HEK293 (cell line): Measurements from ENCODE around the gene ADSL.

ENCODE experiments used
- GLI2 ChIP-seq: fragments of 450-650 bp; formaldehyde crosslinking; IDR thresholded peaks from 2 replicates; pipeline ENCODE4; 2017; ENCODE audit warnings: missing biosample characterization, missing genetic modification characterization, low read depth, borderline replicate concordance
- MYNN ChIP-seq: fragments of 450-650 bp; formaldehyde crosslinking; IDR thresholded peaks from 2 replicates; pipeline ENCODE4 v1.5.1; 2016; ENCODE audit warnings: missing biosample characterization, missing genetic modification characterization, borderline replicate concordance
- REST ChIP-seq: fragments of 450-650 bp; formaldehyde crosslinking; IDR thresholded peaks from 2 replicates; pipeline ENCODE4 v1.5.1; 2016; ENCODE audit warnings: missing biosample characterization, missing genetic modification characterization
- SCRT2 ChIP-seq: fragments of 450-650 bp; formaldehyde crosslinking; IDR thresholded peaks from 2 replicates; pipeline ENCODE4 v1.5.1; 2016; ENCODE audit warnings: missing biosample characterization, missing genetic modification characterization
- ZBTB10 ChIP-seq: fragments of 450-650 bp; formaldehyde crosslinking; IDR thresholded peaks from 2 replicates; pipeline ENCODE4 v1.5.1; 2016; ENCODE audit warnings: missing biosample characterization, missing genetic modification characterization
- ZBTB49 ChIP-seq: fragments of 450-650 bp; formaldehyde crosslinking; IDR thresholded peaks from 2 replicates; pipeline ENCODE4 v1.5.1; 2016; ENCODE audit warnings: missing biosample characterization, missing genetic modification characterization, low read depth
- ZNF133 ChIP-seq: fragments of 450-650 bp; formaldehyde crosslinking; IDR thresholded peaks from 2 replicates; pipeline ENCODE4 v1.5.1; 2016; ENCODE audit warnings: missing biosample characterization, missing genetic modification characterization
- ZNF16 ChIP-seq: fragments of 450-650 bp; formaldehyde crosslinking; IDR thresholded peaks from 2 replicates; pipeline ENCODE4 v1.5.1; 2016; ENCODE audit warnings: low read depth, missing biosample characterization, missing genetic modification characterization
- ZNF23 ChIP-seq: fragments of 450-650 bp; formaldehyde crosslinking; IDR thresholded peaks from 2 replicates; pipeline ENCODE4 v1.5.1; 2016; ENCODE audit warnings: missing biosample characterization, missing genetic modification characterization, borderline replicate concordance
- ZNF280C ChIP-seq: fragments of 450-650 bp; formaldehyde crosslinking; IDR thresholded peaks from 2 replicates; pipeline ENCODE4 v1.5.1; 2016; ENCODE audit warnings: missing biosample characterization, missing genetic modification characterization
- ZNF280D ChIP-seq: fragments of 450-650 bp; formaldehyde crosslinking; IDR thresholded peaks from 2 replicates; pipeline ENCODE4 v1.5.1; 2016; ENCODE audit warnings: missing biosample characterization, missing genetic modification characterization
- ZNF341 ChIP-seq: fragments of 450-650 bp; formaldehyde crosslinking; IDR thresholded peaks from 2 replicates; pipeline ENCODE4; 2016; ENCODE audit warnings: low read depth, missing biosample characterization, missing genetic modification characterization
- ZNF37A ChIP-seq: fragments of 450-650 bp; IDR thresholded peaks from 2 replicates; pipeline ENCODE4 v1.5.1; 2018; ENCODE audit warnings: missing biosample characterization, missing genetic modification characterization
- ZNF416 ChIP-seq: fragments of 450-650 bp; formaldehyde crosslinking; IDR thresholded peaks from 2 replicates; pipeline ENCODE4 v1.5.1; 2016; ENCODE audit warnings: missing biosample characterization, missing genetic modification characterization
- ZNF488 ChIP-seq: fragments of 450-650 bp; formaldehyde crosslinking; IDR thresholded peaks from 2 replicates; pipeline ENCODE4 v1.5.1; 2016; ENCODE audit warnings: missing biosample characterization, missing genetic modification characterization
- ZNF530 ChIP-seq: fragments of 450-650 bp; formaldehyde crosslinking; IDR thresholded peaks from 2 replicates; pipeline ENCODE4 v1.5.1; 2016; ENCODE audit warnings: low read depth, missing biosample characterization, missing genetic modification characterization
- ZNF585B ChIP-seq: fragments of 450-650 bp; formaldehyde crosslinking; IDR thresholded peaks from 2 replicates; pipeline ENCODE4 v1.5.1; 2016; ENCODE audit warnings: missing biosample characterization, missing genetic modification characterization
- ZNF621 ChIP-seq: fragments of 450-650 bp; formaldehyde crosslinking; IDR thresholded peaks from 2 replicates; pipeline ENCODE4 v1.5.1; 2017; ENCODE audit warnings: missing biosample characterization, missing genetic modification characterization
- ZNF670 ChIP-seq: fragments of 450-650 bp; formaldehyde crosslinking; IDR thresholded peaks from 2 replicates; pipeline ENCODE4 v1.5.1; 2016; ENCODE audit warnings: missing biosample characterization, missing genetic modification characterization, low read depth
- ZNF692 ChIP-seq: fragments of 450-650 bp; formaldehyde crosslinking; IDR thresholded peaks from 2 replicates; pipeline ENCODE4 v1.5.1; 2016; ENCODE audit warnings: missing biosample characterization, missing genetic modification characterization

The ADSL gene

GRCh38 chr22:40346185-40347118 lies at the start of gene ADSL (continued):
- TF ChIP-seq ZNF133 (tag by site-specific recombination) = no peak
- TF ChIP-seq ZNF23 (tag by site-specific recombination) = no peak
- 0 out of 2 replicates have a peak, but pooled peaks have one; percentile 28 for TF ChIP-seq ZNF280D
- no peak for TF ChIP-seq ZNF621 (tag by site-specific recombination)
- peak; percentile 99 for TF ChIP-seq SCRT2
- TF ChIP-seq GLI2 (tag by site-specific recombination) = no peak
- no peak for TF ChIP-seq ZNF16 (tag by site-specific recombination)
- TF ChIP-seq MYNN (tag by site-specific recombination) = no peak
- TF ChIP-seq ZNF37A (tag by site-specific recombination) = no peak
- no peak for TF ChIP-seq ZNF530 (tag by site-specific recombination)
- TF ChIP-seq ZNF488 (tag by site-specific recombination) = no peak
- peak; percentile 99 for TF ChIP-seq ZNF341 (tag by site-specific recombination)
- TF ChIP-seq ZNF670 (tag by site-specific recombination) = no peak
- TF ChIP-seq ZBTB49 (tag by site-specific recombination) = no peak
- 0 out of 2 replicates have a peak, but pooled peaks have one; percentile 19 for TF ChIP-seq REST (tag by site-specific recombination)
- no peak for TF ChIP-seq ZNF585B (tag by site-specific recombination)
- no peak for TF ChIP-seq ZNF416 (tag by site-specific recombination)
- TF ChIP-seq ZNF280C = no peak
- no peak; the same call in 1 of the 2 replicates for TF ChIP-seq ZBTB10
- TF ChIP-seq ZNF692 = peak; percentile 89
